Tibial artery (tissue), 4 donors: ENCODE measurements around the gene ARRDC1.

Experiments used
- DNase-seq, 2 donors: peaks; one replicate each; pipeline ENCODE4 v3.0.0-alpha.2; 2019
- H3K27ac ChIP-seq, 2 donors: fragments of 200-600 bp; sonication (generic) in 1 of 2; 1 replicate in 1 of 2; 2 replicates in 1 of 2; pipeline ENCODE4 v1.5.1; 2018 to 2019; ENCODE audit warnings: mild to moderate bottlenecking in 1 of 2
- H3K27me3 ChIP-seq, 2 donors: fragments of 200-600 bp; sonication (generic) in 1 of 2; one replicate each; pipeline versions ENCODE4 v1.5.1 to v1.6.0; 2016 to 2019
- H3K36me3 ChIP-seq, 3 donors: fragments of 200-600 bp; sonication (generic) in 2 of 3; one replicate each; pipeline ENCODE4 v1.5.1; 2016 to 2019; ENCODE audit warnings: mild to moderate bottlenecking in 2 of 3
- H3K4me1 ChIP-seq, 4 donors: fragments of 200-600 bp; sonication (generic) in 2 of 4; 1 replicate in 3 of 4; 2 replicates in 1 of 4; pipeline ENCODE4 v1.5.1; 2016 to 2019
- H3K4me3 ChIP-seq, 2 donors: fragments of 200-600 bp; sonication (generic) in 1 of 2; 1 replicate in 1 of 2; 2 replicates in 1 of 2; pipeline ENCODE4 v1.5.1; 2018 to 2019; ENCODE audit warnings: mild to moderate bottlenecking in 2 of 2
- H3K9me3 ChIP-seq, 3 donors: fragments of 200-600 bp; sonication (generic) in 1 of 3; one replicate each; pipeline ENCODE4 v1.5.1; 2016 to 2019
- intact Hi-C: fragments of 100-400 bp; cut with DNase I; formaldehyde crosslinking; loops from one replicate; pipeline ENCODE4 v1.15.0; 2023; ENCODE audit warnings: low total_unique reads
- TF ChIP-seq, protein P1 (sequence below), 2 experiments: fragments of 200-600 bp in 1 of 2; fragments of 450-650 bp in 1 of 2; IDR thresholded peaks; one replicate each; pipeline ENCODE4 v1.5.1; 2017 to 2019; ENCODE audit warnings: antibody characterized with exemption in 2 of 2, mild to moderate bottlenecking in 1 of 2, moderate library complexity in 1 of 2

The ARRDC1 gene

DNA sequence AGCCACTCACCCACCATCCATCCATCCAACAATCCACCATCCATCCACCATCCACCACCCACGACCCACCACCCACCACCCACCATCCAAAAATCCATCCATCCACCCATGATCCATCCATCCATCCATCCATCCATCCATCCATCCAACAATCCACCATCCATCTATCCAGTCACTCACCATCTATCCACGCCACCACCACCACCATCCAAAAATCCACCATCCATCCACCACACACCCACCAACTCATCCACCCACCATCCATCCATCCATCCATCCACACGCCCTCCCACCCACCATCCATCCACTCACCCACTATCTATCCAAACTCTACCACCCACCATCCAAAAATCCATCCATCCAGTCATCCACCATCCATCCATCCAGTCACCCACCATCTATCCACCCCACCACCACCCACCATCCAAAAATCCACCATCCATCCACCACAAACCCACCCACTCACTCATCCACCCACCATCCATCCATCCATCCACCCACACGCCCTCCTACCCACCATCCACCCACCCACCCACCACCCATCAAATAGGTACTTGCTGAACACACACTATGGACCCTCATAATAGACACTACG, 35.8 kb upstream of the ARRDC1 start:
- no peaks in the 10 kb centered on the region for H3K27me3 ChIP-seq
- H3K36me3 ChIP-seq, result peaks cover 13 to 45% (median 29%) of the 10 kb centered on the region in 3 donors
- TF ChIP-seq, protein P1, sequence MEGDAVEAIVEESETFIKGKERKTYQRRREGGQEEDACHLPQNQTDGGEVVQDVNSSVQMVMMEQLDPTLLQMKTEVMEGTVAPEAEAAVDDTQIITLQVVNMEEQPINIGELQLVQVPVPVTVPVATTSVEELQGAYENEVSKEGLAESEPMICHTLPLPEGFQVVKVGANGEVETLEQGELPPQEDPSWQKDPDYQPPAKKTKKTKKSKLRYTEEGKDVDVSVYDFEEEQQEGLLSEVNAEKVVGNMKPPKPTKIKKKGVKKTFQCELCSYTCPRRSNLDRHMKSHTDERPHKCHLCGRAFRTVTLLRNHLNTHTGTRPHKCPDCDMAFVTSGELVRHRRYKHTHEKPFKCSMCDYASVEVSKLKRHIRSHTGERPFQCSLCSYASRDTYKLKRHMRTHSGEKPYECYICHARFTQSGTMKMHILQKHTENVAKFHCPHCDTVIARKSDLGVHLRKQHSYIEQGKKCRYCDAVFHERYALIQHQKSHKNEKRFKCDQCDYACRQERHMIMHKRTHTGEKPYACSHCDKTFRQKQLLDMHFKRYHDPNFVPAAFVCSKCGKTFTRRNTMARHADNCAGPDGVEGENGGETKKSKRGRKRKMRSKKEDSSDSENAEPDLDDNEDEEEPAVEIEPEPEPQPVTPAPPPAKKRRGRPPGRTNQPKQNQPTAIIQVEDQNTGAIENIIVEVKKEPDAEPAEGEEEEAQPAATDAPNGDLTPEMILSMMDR (IDR thresholded peaks at IDR 0.05), result no peak
- H3K9me3 ChIP-seq, result no peaks in the 10 kb centered on the region
- H3K27ac ChIP-seq, result no peak overlapping the region
- H3K4me3 ChIP-seq, result no peak overlapping the region
- no peak for DNase-seq
- intact Hi-C loops, result no loop called here
- no peaks in the 10 kb centered on the region for H3K4me1 ChIP-seq

DNA sequence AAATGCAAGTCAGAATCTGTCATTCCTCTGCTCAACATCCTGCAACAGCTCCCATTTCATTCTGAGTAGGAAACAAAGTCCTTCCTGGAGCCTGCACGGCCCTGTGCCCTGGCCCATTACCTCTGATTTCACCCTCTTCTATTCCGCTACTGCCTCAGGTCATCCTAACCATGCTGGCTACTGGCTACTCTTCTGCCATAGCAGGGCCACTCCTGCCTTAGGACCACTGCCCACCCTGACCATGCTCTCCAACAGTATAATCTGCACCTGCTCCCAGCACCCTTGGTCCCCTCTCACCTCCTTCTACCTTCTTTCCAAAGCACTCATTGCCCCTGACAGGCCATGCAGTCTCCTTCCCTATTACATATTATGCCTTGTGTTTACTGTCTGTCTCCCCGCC, 34.9 kb upstream of the ARRDC1 start:
- Histone ChIP-seq H3K9me3 (no peaks in the 10 kb centered on the region), H3K4me3 (no peak overlapping the region)
- intact Hi-C loops, result no loop called here

DNA sequence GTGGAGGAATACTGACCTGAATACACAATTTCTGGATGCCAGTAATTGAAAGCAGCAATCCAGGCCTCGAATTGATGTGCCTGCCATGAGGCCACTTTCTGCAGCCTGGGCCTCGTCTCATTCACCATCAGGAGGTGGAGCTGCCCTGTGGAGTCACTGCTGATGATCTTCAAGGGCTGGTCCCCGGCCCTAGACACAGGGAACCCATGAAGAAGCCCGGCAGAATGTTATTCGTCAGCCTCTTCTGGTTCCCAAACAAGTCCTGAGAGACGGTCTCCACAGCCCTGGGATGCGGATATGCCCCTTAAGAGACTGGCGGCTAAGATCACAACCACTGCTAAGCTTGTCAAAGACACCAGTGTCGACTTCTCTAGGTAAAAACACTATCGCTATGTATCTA, 31.3 kb upstream of the ARRDC1 start:
- Histone ChIP-seq H3K27ac (no peak overlapping the region), H3K9me3 (no peaks in the 10 kb centered on the region), H3K36me3 (peaks cover 26 to 47% (median 44%) of the 10 kb centered on the region in 3 donors), H3K4me3 (no peak overlapping the region), H3K4me1 (peaks cover 0 to 28% (median 17%) of the 10 kb centered on the region in 4 donors), H3K27me3 (no peaks in the 10 kb centered on the region)
- intact Hi-C loops, result no loop called here
- TF ChIP-seq, protein P1 (IDR thresholded peaks at IDR 0.05), result no peak
- DNase-seq, result no peak

More for the DNA sequence above, 34.9 kb upstream of the ARRDC1 start:
- Histone ChIP-seq H3K27me3 (no peaks in the 10 kb centered on the region), H3K36me3 (peaks cover 20 to 50% (median 35%) of the 10 kb centered on the region in 3 donors), H3K4me1 (no peaks in the 10 kb centered on the region), H3K27ac (no peak overlapping the region)
- TF ChIP-seq, protein P1 (IDR thresholded peaks at IDR 0.05), result no peak
- no peak for DNase-seq

DNA sequence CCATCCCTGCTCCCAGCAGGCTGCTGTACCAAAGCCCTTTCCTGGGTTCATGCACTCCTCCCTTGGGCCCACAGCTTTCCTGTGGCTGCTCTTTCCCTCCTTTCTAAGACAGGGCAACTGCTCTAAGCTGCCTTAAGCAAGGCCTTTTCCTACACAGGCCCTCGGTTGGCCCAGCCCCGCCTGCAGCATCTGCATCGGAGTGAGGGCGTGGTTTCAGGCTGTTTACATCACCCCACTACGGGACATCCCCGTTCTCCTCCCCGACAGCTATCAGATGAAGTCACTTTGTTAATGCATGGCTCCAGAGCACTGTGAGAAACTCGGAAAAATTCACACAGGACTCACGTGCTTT, 30.1 kb upstream of the ARRDC1 start:
- intact Hi-C loops, result no loop called here
- no peak for DNase-seq
- peaks cover 26 to 47% (median 44%) of the 10 kb centered on the region in 3 donors for H3K36me3 ChIP-seq

DNA sequence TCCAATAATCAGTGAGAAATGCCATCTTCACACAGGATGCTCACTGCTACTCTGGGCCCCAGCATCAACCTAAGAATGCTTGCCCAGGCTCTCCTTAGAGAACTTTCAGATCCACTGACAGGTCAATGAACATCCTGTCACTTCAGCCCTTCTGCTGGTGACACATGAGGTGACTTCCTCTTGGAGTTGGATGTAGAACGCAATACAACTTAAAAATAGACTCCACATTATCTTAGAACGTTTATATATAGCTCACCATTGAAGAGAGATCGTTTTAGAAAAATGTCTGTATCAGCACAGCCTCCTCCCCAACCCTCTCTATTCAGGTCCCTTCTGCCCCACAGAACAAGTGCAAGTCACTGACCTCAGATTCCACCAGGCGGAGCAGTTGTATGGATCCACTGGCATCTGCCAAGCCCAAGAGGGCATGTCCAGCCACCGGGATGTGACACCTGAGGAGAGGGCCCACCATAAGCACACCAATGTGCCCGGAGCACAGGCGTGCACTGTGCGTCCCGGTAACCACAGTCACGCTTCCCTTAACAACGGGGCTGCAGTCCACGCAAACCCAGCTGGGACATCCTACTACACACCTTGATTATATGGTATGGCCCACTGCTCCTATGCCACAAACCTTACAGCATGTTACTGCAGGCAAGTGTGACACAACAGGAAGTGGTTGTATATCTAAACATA, 29.6 kb upstream of the ARRDC1 start:
- TF ChIP-seq, protein P1 (IDR thresholded peaks at IDR 0.05), result no peak
- intact Hi-C loops, result no loop called here
- DNase-seq, result no peak
- peaks cover 0 to 35% (median 19%) of the 10 kb centered on the region in 4 donors for H3K4me1 ChIP-seq
- H3K36me3 ChIP-seq, result peaks cover 26 to 44% (median 43%) of the 10 kb centered on the region in 3 donors
- no peak overlapping the region for H3K4me3 ChIP-seq
- no peaks in the 10 kb centered on the region for H3K27me3 ChIP-seq
- H3K27ac ChIP-seq, result no peak overlapping the region
- H3K9me3 ChIP-seq, result no peaks in the 10 kb centered on the region

More for the DNA sequence above, 30.1 kb upstream of the ARRDC1 start:
- peaks cover 0 to 35% (median 19%) of the 10 kb centered on the region in 4 donors for H3K4me1 ChIP-seq
- H3K9me3 ChIP-seq, result no peaks in the 10 kb centered on the region
- H3K27ac ChIP-seq, result no peak overlapping the region
- TF ChIP-seq, protein P1 (IDR thresholded peaks at IDR 0.05), result no peak
- H3K27me3 ChIP-seq, result no peaks in the 10 kb centered on the region
- H3K4me3 ChIP-seq, result no peak overlapping the region
